CD4-positive, alpha-beta T cell treated with Interleukin-15 for 1 hour (primary cell): ENCODE data around the gene UBA1.
A peak's percentile ranks its signal among the peaks of the same experiment; 100 is the strongest.
"Not testable (repeated sequence)": the region's sequence is repeated elsewhere in the genome, so short reads cannot be mapped to it uniquely, and the experiment has no call there.

Experiments used
- DNase-seq: peaks from one replicate; pipeline ENCODE4 v3.0.0-alpha.2; 2020

Gene UBA1

DNA sequence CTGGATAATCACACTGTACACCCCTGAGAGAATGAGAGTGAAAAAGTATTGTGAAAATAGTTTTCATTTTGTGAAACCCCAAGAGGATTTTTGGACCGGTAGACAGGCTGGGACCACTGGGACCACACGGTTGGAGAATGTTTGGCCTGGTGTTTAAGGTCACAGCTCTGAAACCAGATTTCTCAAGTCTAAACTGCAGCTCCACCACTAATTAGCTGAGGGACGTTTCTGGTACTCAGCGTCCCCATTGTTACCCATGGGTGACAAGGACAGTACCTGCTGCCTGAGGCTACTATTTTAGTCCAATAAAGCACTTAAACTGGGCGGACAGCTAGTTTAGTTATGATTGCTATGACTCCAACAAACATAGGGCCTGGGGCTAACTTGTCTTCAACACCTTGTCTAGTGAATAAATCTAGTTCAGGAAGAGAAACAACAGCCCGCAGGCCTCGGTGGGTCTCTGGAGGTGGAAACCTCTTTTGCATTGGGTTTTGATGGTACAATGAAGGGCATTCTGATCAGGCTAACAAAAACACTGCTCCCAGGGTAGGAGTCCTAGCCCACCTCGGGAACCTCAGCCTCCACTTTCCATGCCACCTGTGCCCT is 38.7 kb downstream of the UBA1 start:
- DNase-seq, result no peak

DNA sequence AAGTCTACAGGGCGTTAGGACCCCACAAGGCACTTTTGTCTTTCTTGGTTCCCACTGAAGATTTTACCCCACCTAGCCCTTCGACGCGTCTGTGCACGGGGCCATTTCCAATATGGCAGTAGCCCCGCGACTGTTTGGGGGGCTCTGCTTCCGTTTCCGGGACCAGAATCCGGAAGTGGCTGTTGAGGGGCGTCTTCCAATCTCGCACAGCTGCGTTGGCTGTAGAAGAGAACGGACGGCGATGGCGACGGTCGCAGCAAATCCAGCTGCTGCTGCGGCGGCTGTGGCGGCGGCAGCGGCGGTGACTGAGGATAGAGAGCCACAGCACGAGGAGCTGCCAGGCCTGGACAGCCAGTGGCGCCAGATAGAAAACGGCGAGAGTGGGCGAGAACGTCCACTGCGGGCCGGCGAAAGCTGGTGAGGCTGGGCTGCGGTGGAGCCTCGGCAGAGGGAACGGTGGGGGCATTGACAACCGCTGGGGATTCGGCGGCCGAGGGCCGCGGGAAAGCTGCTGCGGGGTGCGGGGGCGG is 39.2 kb downstream of the UBA1 start, which contains the start of gene USP11:
USP11 (plus strand) TSS at position 207 of the 530 bp plus-strand sequence; CDS start at position 242, 35 bp downstream.
- DNase-seq, result peak; percentile 81

DNA sequence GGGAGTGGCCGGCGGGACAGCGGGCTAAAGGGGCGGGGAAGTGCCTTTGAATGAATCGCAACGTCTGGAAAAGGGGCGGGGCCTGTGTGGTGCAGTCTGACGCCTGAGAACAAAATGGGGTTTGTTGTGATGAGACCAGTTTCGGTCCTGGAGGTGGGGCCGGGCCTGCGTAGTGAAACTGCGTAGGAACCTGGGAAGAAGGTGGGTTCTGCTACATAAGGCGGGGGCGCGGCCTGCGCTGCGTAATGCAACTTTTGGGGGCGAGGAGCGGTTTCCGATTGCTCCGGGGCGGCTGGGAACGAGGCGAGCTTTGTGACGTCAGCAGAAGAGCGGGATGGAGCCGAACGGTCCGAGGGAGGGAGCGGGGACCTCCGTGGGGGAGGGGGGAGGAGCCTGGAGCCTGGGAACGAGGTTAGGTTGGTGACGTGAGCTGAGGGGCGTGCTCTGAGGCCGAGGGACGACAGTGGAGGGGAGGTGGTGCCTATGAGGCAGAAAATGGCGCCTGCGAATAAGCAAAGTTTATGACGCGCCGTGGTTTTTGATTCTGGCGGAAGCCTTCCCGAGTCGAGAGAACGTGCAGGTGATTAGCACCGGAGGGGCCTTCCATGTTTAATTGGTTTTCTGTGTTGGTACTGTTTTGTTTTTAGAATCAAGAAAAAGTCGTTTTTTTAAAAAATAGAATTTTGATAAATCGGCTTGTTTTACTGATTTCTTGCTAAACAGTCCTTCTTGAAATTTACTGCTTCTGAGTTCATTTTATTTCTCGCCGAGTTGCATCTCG is 39.9 kb downstream of the UBA1 start:
- DNase-seq, result peak; percentile 98

DNA sequence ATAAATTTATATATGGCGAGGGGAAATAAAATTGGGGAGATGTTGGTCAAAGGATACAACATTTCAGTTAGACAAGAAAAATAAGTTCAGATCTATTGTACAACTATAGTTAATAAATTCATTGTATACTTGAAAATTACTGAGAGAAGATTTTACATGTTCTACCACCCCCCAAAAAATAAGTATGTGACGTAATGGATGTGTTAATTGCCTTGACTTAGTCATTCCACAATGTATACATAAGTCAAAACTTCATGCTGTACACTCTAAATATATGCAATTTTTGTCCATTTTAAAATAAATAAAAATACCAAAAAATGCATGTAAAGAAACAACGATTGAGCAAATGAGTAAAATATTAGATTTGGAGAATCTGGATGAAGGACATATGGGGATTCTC is 41.0 kb downstream of the UBA1 start:
- no peak for DNase-seq

DNA sequence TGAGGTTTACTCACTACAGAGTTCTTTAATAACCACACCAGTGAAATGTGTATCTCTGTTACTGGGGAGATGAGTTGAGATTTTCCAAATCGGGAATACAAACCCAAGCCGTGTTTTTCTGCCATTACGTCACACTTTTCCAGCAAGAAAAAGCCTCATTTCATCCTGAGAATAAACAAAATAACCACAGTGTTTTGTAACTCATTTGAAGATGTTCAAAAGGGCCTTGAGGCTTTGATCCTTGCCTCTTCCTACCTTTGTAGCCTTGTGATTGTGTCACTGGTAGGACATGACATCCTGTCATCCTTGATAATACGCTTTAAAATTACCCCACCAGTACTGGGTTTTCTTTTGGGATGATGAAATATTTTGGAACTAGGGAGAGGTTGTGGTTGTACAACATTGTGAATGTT is 42.1 kb downstream of the UBA1 start:
- DNase-seq, result no peak

DNA sequence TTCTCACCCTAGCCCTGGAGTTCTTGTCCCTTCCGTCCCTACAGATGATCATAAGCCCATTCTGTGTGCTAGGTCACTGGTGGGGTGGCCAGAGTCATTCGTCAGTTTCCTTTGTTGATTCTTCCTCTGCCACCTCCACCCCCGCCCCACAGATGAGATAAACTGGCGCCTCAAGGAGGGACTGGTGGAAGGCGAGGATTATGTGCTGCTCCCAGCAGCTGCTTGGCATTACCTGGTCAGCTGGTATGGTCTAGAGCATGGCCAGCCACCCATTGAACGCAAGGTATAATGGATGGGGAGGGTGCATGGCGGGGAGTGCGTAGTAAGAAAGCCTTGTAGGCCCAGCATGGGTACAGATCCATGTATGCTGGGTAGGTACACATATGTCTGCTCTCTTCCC is 45.6 kb downstream of the UBA1 start:
- no peak for DNase-seq

DNA sequence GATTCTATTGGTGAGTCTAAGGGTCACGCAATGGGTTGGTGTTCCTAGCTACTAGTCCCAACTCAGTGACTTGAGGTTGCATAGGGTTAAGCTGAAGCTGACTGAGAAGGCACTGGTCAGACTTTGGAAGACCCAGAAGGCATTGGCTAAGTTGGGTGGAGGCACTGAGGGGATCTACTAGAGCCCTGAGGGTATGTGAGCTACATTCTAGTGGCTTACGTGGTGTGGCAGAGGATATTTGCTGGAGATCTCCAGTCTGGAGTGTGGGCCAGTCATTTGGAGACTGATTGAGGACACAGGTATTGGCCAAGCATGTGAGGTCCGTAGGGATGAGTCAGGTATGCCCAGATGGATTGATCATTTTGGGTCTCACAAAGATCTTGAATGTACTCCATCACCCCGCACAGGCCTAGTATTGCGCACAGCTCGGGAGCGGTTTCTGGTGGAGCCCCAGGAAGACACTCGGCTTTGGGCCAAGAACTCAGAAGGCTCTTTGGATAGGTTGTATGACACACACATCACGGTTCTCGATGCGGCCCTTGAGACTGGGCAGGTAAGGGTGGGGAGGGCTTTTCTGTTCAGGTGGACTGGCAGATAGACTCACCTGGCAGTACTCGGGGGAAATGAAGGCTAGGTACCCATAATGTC is 46.4 kb downstream of the UBA1 start:
- DNase-seq, result no peak

DNA sequence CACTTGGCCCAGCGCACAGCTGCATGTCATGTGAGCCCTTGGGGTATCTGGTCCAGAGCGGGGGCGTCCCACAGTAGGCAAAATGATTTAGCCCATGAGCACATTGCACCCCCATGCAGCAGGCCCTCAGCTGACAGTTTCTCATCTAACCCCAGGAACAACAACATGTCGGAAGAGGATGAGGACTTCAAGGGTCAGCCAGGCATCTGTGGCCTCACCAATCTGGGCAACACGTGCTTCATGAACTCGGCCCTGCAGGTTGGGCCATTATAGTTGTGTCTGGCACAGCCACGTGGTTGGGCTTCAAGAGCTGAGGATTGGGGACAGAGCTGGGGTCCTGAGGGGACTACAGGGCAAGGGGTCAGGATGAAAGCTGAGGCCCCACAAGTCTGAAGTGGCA is 47.0 kb downstream of the UBA1 start:
- DNase-seq, result no peak

DNA sequence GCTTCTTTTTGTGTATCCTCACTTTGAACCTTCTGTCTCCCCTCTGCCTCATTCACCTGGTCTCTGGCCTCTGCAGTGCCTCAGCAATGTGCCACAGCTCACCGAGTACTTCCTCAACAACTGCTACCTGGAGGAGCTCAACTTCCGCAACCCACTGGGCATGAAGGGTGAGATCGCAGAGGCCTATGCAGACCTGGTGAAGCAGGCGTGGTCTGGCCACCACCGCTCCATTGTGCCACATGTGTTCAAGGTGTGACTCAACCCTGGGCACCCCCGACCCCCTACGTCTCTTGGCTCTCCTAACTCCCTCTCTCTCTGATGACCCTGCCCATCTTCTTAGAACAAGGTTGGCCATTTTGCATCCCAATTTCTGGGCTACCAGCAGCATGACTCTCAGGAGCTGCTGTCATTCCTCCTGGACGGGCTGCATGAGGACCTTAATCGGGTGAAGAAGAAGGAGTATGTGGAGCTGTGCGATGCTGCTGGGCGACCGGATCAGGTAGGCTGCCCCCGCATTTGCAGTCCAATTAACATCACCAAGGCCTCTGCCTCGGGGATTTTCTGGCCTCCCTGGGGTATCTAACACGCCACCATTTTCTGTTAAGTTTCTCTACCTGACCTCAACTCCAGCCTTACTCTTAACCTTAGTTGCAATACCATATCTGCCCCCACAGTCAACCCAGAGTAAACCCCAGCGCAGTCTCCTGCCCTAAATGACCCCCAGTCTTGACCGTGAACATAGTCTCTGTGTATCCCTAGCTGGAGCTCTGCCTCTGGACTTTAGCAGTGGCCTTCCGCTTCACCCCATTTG is 47.8 kb downstream of the UBA1 start:
- no peak for DNase-seq

DNA sequence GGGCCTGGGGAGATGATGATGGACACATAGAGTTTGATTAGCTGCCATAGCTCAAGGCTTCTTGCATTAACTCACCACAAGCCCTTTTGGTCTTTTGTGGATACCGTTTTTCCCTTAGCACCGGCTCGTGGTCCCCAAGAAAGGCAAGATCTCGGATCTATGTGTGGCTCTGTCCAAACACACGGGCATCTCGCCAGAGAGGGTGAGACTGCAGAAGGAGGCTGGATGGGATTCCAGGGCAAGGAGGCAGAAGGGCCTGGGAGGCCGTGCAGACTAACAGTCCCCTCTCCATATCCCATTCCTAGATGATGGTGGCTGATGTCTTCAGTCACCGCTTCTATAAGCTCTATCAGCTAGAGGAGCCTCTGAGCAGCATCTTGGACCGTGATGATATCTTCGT is 48.7 kb downstream of the UBA1 start:
- DNase-seq, result no peak

DNA sequence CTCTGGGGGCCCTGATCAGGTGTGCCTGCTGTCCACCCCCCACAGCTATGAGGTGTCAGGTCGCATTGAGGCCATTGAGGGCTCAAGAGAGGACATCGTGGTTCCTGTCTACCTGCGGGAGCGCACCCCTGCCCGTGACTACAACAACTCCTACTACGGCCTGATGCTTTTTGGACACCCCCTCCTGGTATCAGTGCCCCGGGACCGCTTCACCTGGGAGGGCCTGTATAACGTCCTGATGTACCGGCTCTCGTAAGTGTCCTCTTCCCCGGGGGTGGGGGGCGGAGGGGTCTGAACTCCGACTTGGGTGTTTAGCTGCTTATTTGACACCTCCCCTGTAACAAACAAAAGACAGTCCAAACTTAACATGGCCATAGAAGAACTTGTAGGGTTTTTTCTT is 49.7 kb downstream of the UBA1 start:
- no peak for DNase-seq

DNA sequence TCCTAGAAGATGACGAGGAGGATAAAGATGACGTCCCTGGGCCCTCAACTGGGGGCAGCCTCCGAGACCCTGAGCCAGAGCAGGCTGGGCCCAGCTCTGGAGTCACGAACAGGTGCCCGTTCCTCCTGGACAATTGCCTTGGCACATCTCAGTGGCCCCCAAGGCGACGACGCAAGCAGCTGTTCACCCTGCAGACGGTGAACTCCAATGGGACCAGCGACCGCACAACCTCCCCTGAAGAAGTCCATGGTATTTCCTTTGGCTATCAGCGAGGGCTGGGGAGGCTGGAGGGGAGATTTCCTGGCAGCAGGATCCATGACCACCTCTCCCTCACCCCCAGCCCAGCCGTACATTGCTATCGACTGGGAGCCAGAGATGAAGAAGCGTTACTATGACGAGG is 51.0 kb downstream of the UBA1 start:
- DNase-seq, result no peak

DNA sequence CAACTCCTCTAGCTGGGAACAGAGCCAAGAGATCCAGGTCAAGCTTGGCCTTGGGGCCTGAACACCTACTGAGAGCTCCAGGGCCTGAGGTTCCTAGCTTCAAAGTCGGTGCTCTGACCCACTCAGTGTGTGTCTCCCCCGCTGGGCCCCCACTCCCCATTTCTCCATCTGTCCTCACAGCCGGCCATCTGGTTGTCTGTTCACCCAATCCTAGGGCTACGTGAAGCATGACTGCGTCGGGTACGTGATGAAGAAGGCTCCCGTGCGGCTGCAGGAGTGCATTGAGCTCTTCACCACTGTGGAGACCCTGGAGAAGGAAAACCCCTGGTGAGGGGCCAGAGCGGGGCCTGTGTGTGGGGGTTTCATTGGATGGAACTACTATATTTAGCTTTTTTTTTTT is 51.5 kb downstream of the UBA1 start:
- DNase-seq, result no peak

DNA sequence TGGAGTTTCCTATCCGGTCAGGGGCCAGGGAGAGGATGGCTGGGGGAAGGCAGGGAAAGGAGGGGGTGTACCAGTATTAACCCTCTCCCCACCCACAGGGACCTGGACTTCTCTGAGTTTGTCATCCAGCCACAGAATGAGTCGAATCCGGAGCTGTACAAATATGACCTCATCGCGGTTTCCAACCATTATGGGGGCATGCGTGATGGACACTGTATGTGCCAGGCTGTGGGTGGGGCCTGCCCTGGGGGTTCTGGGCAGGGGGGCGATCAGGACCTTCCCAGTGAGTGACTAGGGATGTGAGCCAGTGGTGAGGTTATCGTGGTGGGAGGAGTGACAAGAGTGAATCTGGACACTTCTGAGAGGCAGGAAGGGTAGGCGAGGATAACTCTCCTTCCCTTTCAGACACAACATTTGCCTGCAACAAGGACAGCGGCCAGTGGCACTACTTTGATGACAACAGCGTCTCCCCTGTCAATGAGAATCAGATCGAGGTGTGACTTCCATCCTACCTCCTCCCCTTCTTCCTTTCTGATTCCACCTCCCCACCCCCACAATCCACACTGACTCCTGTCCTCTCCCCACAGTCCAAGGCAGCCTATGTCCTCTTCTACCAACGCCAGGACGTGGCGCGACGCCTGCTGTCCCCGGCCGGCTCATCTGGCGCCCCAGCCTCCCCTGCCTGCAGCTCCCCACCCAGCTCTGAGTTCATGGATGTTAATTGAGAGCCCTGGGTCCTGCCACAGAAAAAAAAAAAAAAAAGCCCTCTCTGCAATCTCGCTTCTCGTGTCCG is 53.8 kb downstream of the UBA1 start:
- DNase-seq, result no peak

DNA sequence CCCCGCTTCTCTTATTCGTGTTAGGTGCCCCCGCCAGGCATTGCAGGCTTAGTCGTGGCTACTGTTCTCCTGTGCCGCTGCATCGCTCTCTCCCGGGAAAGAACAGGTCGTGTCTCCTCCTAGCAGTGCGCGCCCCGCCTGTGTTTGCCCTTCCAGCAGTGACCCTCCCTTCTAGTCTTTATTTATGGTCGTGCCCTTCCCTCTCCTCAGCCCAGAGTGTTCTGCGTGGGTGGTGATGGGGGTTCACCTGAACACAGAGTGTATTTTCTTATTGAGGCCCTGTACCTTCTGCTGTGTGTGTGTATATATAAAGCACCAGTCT is 54.3 kb downstream of the UBA1 start:
- no peak for DNase-seq

DNA sequence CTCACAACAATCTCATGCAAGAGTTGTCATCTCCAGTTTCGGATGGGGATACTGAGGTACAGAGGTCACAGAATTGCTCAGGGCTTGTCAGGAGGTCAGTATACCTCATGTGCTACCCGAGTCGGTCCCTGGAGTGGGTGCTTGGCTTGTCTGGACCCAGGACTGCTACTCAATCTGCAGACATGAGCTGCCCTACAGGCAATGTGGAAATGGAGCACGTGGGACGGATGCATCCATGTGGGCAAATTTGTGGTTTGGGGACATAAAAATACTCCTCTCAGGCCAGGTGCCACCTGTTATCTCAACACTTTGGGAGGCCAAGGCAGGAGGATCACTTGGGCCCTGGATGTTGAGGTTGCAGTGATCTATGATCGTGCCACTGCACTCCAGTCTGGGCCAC is 54.9 kb downstream of the UBA1 start:
- no peak for DNase-seq

DNA sequence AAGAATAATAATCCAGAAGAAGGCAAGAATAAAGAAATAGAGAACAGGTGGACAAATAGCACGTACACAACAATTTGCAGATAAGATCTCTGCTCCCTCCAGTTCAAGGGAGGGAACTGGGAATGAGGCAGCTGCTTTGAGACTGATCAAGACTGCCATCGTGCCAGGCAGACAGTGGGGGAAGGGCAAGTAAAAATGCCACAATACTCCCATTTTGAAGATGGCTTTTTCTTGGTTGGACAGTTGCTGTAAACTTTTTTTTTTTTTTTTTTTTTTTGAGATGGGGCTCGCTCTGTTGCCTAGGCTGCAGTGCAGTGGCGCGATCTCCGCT is 56.4 kb downstream of the UBA1 start:
- DNase-seq, result no peak

DNA sequence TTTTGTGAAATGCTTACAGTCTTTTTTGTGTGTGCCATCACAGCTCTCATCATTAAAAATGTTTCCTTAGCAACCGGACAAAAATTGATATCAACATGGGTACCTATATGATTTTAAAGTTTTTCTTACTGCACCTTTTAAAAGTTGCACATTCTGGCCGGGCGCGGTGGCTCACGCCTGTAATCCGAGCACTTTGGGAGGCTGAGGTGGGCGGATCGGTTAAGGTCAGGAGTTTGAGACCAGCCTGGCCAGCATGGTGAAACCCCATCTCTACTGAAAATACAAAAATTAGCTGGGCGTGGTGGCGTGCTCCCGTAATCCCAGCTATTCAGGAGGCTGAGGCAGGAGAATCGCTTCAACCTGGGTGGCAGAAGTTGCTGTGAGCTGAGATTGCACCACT is 64.0 kb downstream of the UBA1 start:
- not testable (repeated sequence) for DNase-seq
